Fibroblast of lung (primary cell): Measurements from ENCODE around the gene DGCR8. TPM values are rescaled to one million over a fixed set of nuclear protein-coding genes. Genes with fewer than 3 reads are reported as not detected.

Experiments
- DNase-seq, 2 donors: peaks; one replicate each; pipeline versions ENCODE4 v3.0.0 to v3.0.0-alpha.2; 2010; ENCODE audit warnings: low read depth in 2 of 2
- H2AFZ ChIP-seq: 2 replicates; pipeline ENCODE4 v1.5.1; 2012; ENCODE audit warnings: low read length, control low read depth, inconsistent platforms
- H3K27ac ChIP-seq: 2 replicates; pipeline ENCODE4 v1.5.1; 2011; ENCODE audit warnings: low read length, control low read depth; ENCODE audit not compliant: insufficient read depth
- H3K27me3 ChIP-seq: 2 replicates; pipeline ENCODE4 v1.5.1; 2011; ENCODE audit warnings: mild to moderate bottlenecking, low read length; ENCODE audit not compliant: control insufficient read depth, insufficient read depth
- H3K36me3 ChIP-seq: 2 replicates; pipeline ENCODE4 v1.5.1; 2011; ENCODE audit warnings: low read length; ENCODE audit not compliant: control insufficient read depth, insufficient read depth
- H3K4me1 ChIP-seq: 2 replicates; pipeline ENCODE4 v1.5.1; 2011; ENCODE audit warnings: low read length; ENCODE audit not compliant: control insufficient read depth, insufficient read depth; ENCODE audit errors: extremely low read depth
- H3K4me2 ChIP-seq: 2 replicates; pipeline ENCODE4 v1.5.1; 2011; ENCODE audit warnings: low read length, control low read depth; ENCODE audit not compliant: insufficient read depth; ENCODE audit errors: extremely low read depth
- H3K4me3 ChIP-seq, 4 experiments: fragments of 200-600 bp in 1 of 4; sonication (generic) in 1 of 4; replicated peaks in 1 of 4; 2 replicates each; pipeline ENCODE4 v1.5.1; 2011 to 2016; ENCODE audit warnings: low read length in 4 of 4, low read depth in 3 of 4, mild to moderate bottlenecking in 3 of 4, control low read depth in 2 of 4, inconsistent platforms in 1 of 4, mixed read lengths in 1 of 4; ENCODE audit not compliant: insufficient read depth in 1 of 4; ENCODE audit errors: control extremely low read depth in 1 of 4
- H3K79me2 ChIP-seq: 2 replicates; pipeline ENCODE4 v1.5.1; 2012; ENCODE audit warnings: mild to moderate bottlenecking, low read length, inconsistent platforms; ENCODE audit not compliant: control insufficient read depth, insufficient read depth
- H3K9ac ChIP-seq: 2 replicates; pipeline ENCODE4 v1.5.1; 2011; ENCODE audit warnings: mild to moderate bottlenecking, low read length, control low read depth; ENCODE audit not compliant: insufficient read depth
- H3K9me3 ChIP-seq: 2 replicates; pipeline ENCODE4 v1.5.1; 2012; ENCODE audit warnings: low read depth, low read length; ENCODE audit not compliant: control insufficient read depth, insufficient read depth
- H4K20me1 ChIP-seq: 2 replicates; pipeline ENCODE4 v1.5.1; 2011; ENCODE audit warnings: low read length; ENCODE audit not compliant: control insufficient read depth, insufficient read depth; ENCODE audit errors: extremely low read depth
- CTCF ChIP-seq, 2 donors: IDR thresholded peaks in 1 of 2; conservative IDR thresholded peaks in 1 of 2; 1 replicate in 1 of 2; 2 replicates in 1 of 2; pipeline ENCODE4 v1.5.1; 2011 to 2012; ENCODE audit warnings: low read length in 2 of 2, control low read depth in 1 of 2, inconsistent platforms in 1 of 2, low read depth in 1 of 2, mild to moderate bottlenecking in 1 of 2
- EZH2 ChIP-seq: IDR thresholded peaks from 2 replicates; pipeline ENCODE4 v1.5.1; 2012; ENCODE audit warnings: low read length, control low read depth, mild to moderate bottlenecking; ENCODE audit errors: missing control alignments
- polyA plus RNA-seq, 2 donors: library from polyadenylated mRNA; depleted of rRNA in 1 of 2; stranded (reverse) in 1 of 2; unstranded in 1 of 2; fragments of >200 nt; gene quantifications; 2 replicates each; pipeline ENCODE4 v1.2.1, GENCODE V29; 2011 to 2012; ENCODE audit warnings: missing spikeins in 1 of 2
- total RNA-seq: library from RNA; depleted of rRNA; stranded (reverse); fragments of >200 nt; gene quantifications from 2 replicates; pipeline ENCODE4 v1.2.1, GENCODE V29; 2014

Gene DGCR8
- total and polyA plus RNA-seq, 2 donors (not counting 1 experiment from before 2014, with no cell fraction given): 18.8 to 21.3 TPM

DNA sequence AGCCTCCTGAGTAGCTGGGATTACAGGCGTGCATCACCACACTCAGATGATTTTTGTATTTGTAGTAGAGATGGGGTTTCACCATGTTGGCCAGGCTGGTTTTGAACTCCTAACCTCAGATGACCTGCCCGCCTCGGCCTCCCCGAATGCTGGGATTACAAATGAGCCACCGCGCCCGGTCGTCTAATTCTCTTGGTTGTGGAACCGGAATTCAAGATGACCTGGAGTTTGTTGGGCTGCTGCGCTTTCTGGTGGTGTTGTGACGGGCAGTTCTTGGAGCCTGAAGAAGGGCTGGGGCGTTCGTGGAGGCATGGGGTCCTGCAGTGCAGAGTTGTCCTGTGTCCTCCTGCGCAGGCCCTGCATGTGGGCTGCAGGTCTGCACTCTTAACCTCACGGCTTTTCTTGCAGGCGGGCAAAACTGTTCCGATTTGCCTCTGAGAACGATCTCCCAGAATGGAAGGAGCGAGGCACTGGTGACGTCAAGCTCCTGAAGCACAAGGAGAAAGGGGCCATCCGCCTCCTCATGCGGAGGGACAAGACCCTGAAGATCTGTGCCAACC lies 41.9 kb downstream of the DGCR8 start:
- no peak overlapping the region for H2AFZ ChIP-seq
- no peaks in the 10 kb centered on the region for H3K27me3 ChIP-seq
- no peak for TF ChIP-seq CTCF (conservative IDR thresholded peaks at IDR 0.05 in 1 of 2, IDR thresholded peaks at IDR 0.05 in 1 of 2; ENCODE audit: low read depth in 1 of 2, low read length in 2 of 2)
- no peak for TF ChIP-seq EZH2
- H3K9ac ChIP-seq: no peak overlapping the region
- no peak overlapping the region for H3K27ac ChIP-seq
- H3K9me3 ChIP-seq: no peaks in the 10 kb centered on the region
- no peak overlapping the region for H3K4me2 ChIP-seq
- H3K36me3 ChIP-seq: peaks cover 31% of the 10 kb centered on the region
- peaks cover 59% of the 10 kb centered on the region for H3K79me2 ChIP-seq
- no peaks in the 10 kb centered on the region for H4K20me1 ChIP-seq
- H3K4me1 ChIP-seq: peaks cover 6% of the 10 kb centered on the region
- H3K4me3 ChIP-seq: no peak overlapping the region
- no peak for DNase-seq

- Histone ChIP-seq H3K79me2 (peaks cover 49% of the 10 kb centered on the region), H3K4me3 (no peak overlapping the region), H4K20me1 (no peaks in the 10 kb centered on the region), H3K9me3 (no peaks in the 10 kb centered on the region), H3K9ac (no peak overlapping the region), H3K4me1 (peaks cover 6% of the 10 kb centered on the region), H3K27me3 (no peaks in the 10 kb centered on the region), H3K4me2 (no peak overlapping the region), H3K36me3 (peaks cover 35% of the 10 kb centered on the region), H3K27ac (no peak overlapping the region), H2AFZ (no peak overlapping the region)
- DNase-seq: no peak
- TF ChIP-seq CTCF (conservative IDR thresholded peaks at IDR 0.05 in 1 of 2, IDR thresholded peaks at IDR 0.05 in 1 of 2; ENCODE audit: low read depth in 1 of 2, low read length in 2 of 2) (no peak), EZH2 (no peak)
Measured at GRCh38 chr22:20123366-20124082, 43.5 kb downstream of the DGCR8 start.

- TF ChIP-seq CTCF (conservative IDR thresholded peaks at IDR 0.05 in 1 of 2, IDR thresholded peaks at IDR 0.05 in 1 of 2; ENCODE audit: low read depth in 1 of 2, low read length in 2 of 2) (no peak), EZH2 (no peak)
- no peak overlapping the region for H3K4me2 ChIP-seq
- H3K27ac ChIP-seq: no peak overlapping the region
- no peaks in the 10 kb centered on the region for H4K20me1 ChIP-seq
- peaks cover 42% of the 10 kb centered on the region for H3K79me2 ChIP-seq
- peaks cover under 1% of the 10 kb centered on the region for H3K4me1 ChIP-seq
- no peak for DNase-seq
- H3K4me3 ChIP-seq: no peak overlapping the region
- H2AFZ ChIP-seq: no peak overlapping the region
- peaks cover 33% of the 10 kb centered on the region for H3K36me3 ChIP-seq
- H3K9me3 ChIP-seq: no peaks in the 10 kb centered on the region
- H3K9ac ChIP-seq: no peak overlapping the region
- no peaks in the 10 kb centered on the region for H3K27me3 ChIP-seq
Measured at GRCh38 chr22:20124083-20124787, 44.2 kb downstream of the DGCR8 start.
